ENCODE results near the gene TMEM245. TPM values are rescaled to one million over a fixed set of nuclear protein-coding genes. Genes with fewer than 3 reads are reported as not detected.

The TMEM245 gene
- 31.2 and 32.0 TPM in 2 replicates for total RNA-seq

DNA sequence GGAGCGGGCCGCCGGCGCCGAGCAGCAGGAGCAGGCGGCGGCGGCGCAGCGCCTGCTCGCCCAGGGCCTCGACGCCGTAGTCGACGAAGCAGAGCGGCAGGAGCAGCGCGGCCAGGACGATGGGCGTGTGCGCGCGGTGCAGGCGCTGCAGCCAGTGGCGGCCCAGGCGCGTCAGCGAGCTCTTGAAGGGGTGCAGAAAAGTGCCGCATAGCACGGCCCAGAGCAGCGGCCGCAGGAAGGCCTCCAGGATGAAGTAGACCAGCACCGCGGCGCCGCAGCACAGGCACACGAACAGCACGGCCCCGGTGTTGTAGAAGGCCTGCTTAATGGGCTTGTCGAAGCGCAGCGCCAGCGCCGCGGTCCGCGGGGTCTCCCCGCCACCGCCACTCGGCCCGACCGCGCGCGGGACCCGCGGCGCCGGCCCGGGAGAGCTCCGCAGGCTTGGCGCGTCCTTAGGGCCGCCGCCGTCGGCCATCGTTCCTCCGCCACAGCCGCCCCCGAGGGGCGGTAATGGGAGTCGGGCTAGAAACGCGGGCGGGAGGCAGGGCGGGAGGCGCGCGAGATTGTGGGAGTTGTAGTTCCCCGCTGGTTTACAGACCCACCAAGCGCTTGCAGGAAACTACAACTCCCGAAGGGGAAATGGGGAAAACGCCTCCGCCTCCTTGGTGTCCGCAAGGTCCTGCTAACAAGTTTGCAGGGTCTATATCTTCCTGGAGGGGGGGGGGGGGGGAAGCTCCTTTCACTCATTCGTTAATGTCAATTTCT is at the start of gene TMEM245:
TMEM245 (minus strand) TSS at position 509 of the 765 bp plus-strand sequence; CDS start at position 475, 34 bp downstream.

DNA sequence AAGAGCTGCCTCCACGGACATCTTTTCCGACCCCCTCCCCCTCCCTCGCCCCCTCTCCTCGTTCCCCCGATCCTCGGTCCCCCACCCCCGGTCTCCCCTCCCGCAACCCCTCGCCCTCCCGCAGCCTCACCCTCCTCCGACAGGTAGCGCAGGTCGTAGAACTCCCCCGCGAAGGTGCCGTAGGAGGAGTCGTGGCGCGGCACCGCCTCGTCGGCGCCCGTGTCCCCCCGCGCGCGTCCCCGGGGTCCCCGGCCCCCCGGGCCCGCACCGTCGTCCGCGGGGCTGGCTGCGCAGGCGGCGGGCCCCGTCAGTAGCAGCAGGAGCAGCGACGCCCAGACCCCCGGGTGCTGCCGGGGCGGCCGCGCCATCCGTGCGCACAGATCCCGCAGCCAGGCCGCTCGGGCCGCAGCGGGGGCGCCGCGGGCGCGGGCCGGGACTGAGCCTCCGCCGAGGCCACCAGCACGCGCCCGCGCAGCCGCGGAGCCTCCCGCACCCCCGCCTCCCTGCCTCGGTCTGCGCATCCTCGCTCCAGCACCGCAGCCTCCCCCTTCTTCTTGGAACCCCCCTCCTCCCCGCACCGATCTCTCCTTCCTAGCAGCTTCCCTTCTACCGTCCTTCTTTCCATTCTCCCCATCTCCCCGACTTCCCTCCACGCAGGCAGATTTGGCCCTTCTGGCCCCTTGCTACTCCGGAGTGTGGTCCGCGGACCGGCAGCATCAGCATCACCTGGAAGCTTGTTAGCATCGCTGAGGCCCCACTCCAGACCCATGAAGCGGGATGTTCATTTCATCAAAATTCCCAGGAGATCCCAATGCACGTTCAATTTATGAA is 47.2 kb upstream of the TMEM245 start, which contains the start of gene FRRS1L:
FRRS1L (minus strand) TSS at position 479 of the 831 bp plus-strand sequence; CDS start at position 368, 111 bp downstream.

DNA sequence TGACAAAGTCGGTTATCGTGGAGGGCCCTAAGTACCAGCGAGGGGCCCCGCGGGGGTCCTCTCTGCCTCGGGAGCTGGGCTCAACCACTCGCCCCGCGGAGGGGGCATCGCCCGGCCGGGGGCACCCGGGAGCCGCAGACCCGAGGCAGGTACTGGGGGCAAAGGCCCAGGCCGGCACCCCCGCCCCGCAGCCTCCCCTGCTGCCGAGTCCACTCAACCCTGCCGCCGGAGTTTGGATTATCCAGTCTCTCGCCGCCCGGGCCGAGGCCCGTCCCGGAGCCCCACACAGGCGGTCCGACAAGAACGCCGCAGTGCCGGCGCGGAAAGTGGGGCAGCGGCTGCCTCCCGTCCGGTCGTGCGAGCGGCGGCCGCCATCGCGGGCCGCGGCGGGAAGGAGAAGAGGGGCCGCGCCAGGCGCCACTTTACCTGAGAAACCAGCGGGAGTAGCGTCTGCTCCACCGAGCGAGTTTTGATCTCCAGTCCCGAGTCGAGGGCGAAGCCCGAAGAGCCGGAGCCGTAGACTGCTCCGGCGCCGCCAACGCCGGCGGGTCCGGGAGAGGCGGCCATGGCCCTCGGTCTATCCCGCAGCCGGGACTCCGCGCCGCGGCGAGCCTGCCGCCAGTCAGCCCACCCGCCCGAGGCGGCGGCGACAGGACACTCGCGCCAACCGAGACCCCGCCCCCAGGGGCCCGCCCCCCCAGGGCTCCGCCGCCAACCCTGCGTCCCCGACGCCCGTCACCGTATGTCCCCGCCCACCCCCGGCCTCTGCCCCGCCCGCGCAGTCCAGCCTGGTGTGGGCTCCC is 106.7 kb downstream of the TMEM245 start, which contains the start of gene CTNNAL1:
CTNNAL1 (minus strand) TSS at position 624 of the 803 bp plus-strand sequence; CDS start at position 567, 57 bp downstream.

Other genes with a start within 250 kb of the TMEM245 start
- gene ELP1, start 185.8 kb downstream of the TMEM245 start, total RNA-seq: 24.5 and 24.7 TPM in 2 replicates
- gene ABITRAM, start 185.5 kb downstream of the TMEM245 start, total RNA-seq: 3.9 and 5.5 TPM in 2 replicates
- 14.0 and 60.4 TPM in 2 replicates for gene CTNNAL1, start 106.4 kb downstream of the TMEM245 start, total RNA-seq
- gene FRRS1L, start 47.3 kb upstream of the TMEM245 start, total RNA-seq: 0.16 and 0.52 TPM in 2 replicates
- 0.16 and 0.26 TPM in 2 replicates for gene EPB41L4B, start 201.1 kb upstream of the TMEM245 start, total RNA-seq

Data from bronchial smooth muscle cell (primary cell).